GM21576 (cell line): ENCODE measurements around the gene NEK4.

ENCODE experiments used
- ATAC-seq: cut with Tn5 transposase; IDR thresholded peaks from one replicate; pipeline ENCODE4 v1.9.1; 2021; ENCODE audit warnings: mild to moderate bottlenecking, moderate library complexity; ENCODE audit not compliant: unreplicated experiment

Gene NEK4

DNA sequence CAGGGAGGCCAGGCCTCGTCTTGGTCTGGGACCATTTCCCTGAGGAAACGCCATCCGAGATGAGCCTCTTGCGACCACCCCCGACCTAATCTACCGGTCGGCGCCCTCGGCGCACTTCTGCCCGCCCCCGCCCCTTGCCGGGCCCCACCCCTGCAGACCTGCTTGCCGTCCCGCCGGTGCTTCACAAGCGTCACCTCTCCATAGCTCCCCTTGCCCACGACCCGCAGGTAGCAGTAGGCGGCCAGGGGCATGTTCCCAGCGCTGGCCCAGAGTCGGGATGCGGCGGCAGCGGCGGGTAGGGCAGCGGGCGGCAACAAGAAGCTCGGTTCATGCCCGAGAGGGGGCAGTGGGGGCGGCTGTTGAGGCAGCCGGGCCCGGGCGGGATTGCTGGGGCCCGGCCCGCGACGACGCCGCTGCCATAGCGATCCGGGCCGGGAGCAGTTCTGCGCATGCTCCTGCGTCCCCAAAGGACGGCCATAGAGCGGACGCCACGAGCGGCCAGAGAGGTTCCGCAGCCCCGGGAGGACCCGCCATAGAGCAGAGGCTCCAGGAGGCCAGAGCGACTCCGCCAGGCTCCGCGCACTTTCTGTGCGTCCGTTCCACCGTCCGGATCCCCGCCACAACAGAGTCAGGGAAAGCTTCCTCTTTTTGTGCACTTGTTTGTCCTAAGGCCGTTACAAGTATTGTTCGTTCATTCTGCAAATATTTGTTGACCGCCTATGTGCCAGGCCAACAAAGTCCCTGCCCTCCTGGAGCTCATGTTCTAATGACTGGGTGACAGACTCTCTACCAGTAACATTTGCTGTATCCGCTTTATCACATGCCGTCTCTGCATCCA lies at the start of gene NEK4:
Gene NEK4, minus strand, starts transcription at position 445 of the 838 bp plus-strand sequence. Its CDS starts 194 bp downstream, at position 251.
- peak; percentile 94 for ATAC-seq

GRCh38 chr3:52819936-52820335 lies 49.2 kb upstream of the NEK4 start:
- no peak for ATAC-seq

- ATAC-seq: no peak
Observed at GRCh38 chr3:52817860-52818259, 47.1 kb upstream of the NEK4 start.

- ATAC-seq: no peak
Observed at GRCh38 chr3:52817221-52817620, 46.5 kb upstream of the NEK4 start.

DNA sequence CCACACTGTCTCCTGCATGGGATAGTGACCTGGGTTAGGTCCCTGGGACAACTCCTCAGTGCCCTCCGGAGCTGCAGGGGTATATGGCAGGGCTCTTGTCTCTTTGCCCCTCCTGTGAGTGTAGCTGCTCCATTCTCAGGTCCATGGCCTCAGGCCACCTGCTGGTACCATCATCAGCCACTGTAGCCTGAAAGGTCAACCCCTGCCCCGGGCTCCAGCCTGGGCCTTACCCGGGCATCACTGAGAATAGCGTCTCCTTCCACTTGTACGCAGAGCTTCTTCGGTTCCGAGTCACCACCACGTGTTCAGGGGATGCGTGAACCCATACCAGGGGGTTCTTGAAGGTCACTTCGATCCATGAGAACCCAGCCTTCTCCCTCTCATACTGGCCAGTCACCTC lies 45.9 kb upstream of the NEK4 start:
- ATAC-seq: no peak

GRCh38 chr3:52816199-52816598 lies 45.5 kb upstream of the NEK4 start:
- ATAC-seq: no peak

- no peak for ATAC-seq
Observed at GRCh38 chr3:52813810-52814209, 43.1 kb upstream of the NEK4 start.

- no peak for ATAC-seq
Observed at GRCh38 chr3:52811452-52812011, 40.8 kb upstream of the NEK4 start.

DNA sequence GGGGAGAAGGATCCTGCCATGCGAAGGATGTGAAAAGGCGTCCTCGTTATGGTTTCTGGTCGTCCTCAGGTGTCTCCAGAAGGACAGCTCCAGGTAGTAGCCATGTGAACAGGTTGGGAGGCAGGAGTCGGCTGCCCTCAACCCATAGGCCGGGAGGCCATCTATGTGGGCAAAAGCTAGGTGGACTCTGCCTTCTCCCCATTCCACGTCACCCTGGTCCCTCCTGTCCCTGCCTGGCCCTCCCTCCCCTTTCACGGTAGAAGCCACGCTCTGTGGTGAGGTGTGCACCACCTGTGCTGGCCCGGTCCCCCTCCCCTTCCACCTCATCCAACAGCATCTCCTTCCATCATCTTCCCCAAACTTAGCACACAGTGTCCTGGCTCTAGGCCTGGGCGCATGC lies 40.2 kb upstream of the NEK4 start:
- ATAC-seq: no peak

- ATAC-seq: no peak
Observed at GRCh38 chr3:52809662-52810377, 39.1 kb upstream of the NEK4 start.

GRCh38 chr3:52809149-52809548 lies 38.4 kb upstream of the NEK4 start:
- no peak for ATAC-seq

- ATAC-seq: no peak
Observed at GRCh38 chr3:52805270-52806039, 34.7 kb upstream of the NEK4 start.

- ATAC-seq: no peak
Observed at GRCh38 chr3:52801839-52802238, 31.1 kb upstream of the NEK4 start.

DNA sequence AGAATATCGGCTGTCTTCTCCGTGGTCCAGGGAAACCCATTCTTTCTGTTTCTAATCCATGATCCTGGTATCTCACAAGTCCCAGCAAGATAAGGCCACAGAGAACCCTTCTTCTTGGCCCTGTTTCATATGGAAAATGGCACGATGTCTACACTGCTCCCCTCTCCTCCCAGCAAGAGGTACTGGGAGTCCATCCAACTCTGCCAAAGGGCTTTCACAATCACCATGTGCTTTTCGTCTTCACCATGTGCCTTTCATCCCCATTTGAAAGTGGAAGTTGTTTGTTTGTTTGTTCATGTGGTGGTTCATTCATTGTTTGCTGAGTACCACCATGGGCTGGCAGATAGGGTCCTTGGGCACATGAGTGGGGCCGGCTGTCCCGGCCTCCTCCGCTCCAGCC lies 29.3 kb upstream of the NEK4 start:
- ATAC-seq: no peak

DNA sequence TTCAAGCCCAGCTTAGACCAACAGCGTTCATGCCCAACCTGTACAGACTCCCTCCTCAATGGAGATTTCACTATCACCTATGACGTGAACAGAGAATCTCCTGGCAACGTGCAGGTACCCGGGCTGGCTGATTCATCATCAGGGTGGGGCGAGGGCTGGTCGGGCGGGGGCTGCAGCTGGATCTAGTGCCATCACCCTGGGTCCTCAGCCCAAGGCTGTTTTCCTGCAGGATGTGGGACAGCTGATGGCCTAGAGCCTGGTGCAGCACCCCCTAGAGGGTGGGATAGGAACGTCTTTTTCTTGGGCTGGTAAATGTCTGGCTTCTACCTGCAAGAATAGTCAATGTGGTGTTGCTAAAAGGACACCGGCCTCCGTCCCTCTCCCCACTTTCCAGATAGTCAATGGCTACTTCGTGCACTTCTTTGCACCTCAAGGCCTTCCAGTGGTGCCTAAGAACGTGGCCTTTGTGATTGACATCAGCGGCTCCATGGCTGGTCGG lies 28.3 kb upstream of the NEK4 start:
- ATAC-seq: no peak

- ATAC-seq: no peak
Observed at GRCh38 chr3:52798376-52798977, 27.7 kb upstream of the NEK4 start.

- ATAC-seq: no peak
Observed at GRCh38 chr3:52796411-52796810, 25.7 kb upstream of the NEK4 start.

- ATAC-seq: no peak
Observed at GRCh38 chr3:52795298-52795900, 24.7 kb upstream of the NEK4 start.

DNA sequence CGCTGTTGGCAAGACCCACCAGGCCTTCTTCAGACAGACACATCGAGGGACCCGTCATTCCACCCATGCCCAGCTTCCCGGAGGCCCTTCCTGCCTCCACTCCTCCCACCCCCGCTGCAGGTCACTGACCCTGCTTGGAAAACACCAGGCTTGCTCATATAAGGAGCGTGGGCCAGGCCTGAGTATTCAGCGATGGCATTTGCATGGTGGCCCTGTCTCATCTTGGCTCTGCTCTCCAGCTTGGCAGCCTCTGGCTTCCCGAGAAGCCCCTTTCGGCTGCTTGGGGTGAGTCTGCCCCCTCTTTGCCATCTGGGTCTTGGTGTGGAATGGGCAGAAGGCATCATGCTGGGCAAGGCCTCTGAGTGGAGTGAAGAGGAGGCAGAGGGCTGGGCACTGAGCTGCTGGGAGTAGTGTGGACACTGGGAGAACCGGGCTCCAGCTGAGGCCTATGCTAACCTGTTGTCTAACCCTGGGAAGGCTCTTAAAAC lies 23.9 kb upstream of the NEK4 start, which contains the start of gene ITIH3:
Gene ITIH3, plus strand, starts transcription at position 185 of the 488 bp plus-strand sequence. Its CDS starts 8 bp downstream, at position 193.
- no peak for ATAC-seq
